Stimulated activated CD4-positive, alpha-beta T cell treated with anti-CD3 and anti-CD28 coated beads, Interleukin-4, amount 100 ng/mL, for 1 hour (primary cell): ENCODE data around the gene ARL6.

Source experiments
- DNase-seq: peaks from one replicate; pipeline ENCODE4 v3.0.0-alpha.2; 2020

Gene ARL6, protein sequence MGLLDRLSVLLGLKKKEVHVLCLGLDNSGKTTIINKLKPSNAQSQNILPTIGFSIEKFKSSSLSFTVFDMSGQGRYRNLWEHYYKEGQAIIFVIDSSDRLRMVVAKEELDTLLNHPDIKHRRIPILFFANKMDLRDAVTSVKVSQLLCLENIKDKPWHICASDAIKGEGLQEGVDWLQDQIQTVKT

GRCh38 chr3:97764407-97765238 is at the start of gene ARL6:
Gene ARL6 (plus strand): TSS chr3:97764758. CDS start chr3:97768108, 3,350 bp downstream.
- DNase-seq = peak; percentile 69

GRCh38 chr3:97719156-97719821 is 45.3 kb upstream of the ARL6 start:
- DNase-seq = peak; percentile 59

GRCh38 chr3:97720417-97720816 is 44.1 kb upstream of the ARL6 start:
- DNase-seq = no peak

DNA sequence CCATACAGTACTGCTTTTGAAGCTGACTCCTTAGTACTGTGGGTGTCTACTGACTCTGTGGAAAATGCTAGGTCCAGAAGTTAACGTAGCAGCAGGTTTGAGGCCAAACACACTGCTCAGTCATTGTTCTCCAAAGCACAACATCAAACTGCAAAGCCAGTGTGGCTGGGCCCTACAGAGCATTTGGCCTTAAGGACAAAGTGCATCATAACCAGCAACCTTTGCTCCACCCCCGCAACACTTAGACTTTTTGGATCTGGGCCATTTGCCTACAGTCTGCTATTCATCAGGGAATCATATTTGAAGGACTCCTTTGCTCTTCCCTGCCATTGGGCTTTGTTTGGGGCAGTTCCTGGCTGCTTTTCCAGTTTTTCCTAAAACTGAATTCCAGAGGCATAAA is 43.1 kb upstream of the ARL6 start:
- DNase-seq = no peak

DNA sequence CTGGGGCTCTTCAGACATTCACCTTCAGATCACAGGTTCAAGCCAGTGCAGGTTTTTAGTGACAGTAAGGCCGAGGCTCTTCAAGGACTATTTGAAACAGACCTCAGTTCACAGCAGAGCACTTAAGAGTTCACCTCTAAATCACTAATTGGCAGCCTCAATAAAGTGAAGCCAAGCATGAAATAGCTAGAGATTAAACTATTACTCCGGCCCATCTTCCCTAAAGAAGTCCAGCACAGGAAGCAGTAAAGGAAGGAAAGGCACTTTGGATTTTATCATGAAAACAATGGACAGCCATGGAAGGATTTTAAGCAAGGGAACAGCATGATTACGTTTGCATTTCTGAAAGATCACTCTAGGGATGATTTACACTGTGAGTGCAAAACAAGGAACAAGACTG is 27.6 kb upstream of the ARL6 start:
- no peak for DNase-seq

DNA sequence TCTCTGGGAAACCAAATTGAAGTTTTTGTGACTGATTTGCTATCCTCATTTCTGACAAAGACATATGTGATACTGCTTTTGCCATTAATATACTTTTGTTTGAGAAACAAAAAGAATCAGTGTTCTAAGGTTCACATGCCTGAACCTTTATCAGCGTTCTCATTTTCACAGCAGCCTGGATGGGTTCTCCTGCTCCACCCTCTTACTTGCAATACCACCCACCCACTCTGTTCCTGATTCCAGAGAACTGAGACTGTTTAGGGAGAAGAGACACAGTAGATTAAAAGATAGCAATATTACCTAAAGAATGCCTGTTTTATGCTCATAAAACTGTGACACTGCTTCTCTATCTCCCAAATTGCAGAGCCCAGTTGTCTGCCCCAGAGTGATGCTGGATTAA is 25.8 kb upstream of the ARL6 start:
- no peak for DNase-seq

GRCh38 chr3:97742036-97742435 is 22.5 kb upstream of the ARL6 start:
- no peak for DNase-seq

GRCh38 chr3:97744289-97744688 is 20.3 kb upstream of the ARL6 start:
- no peak for DNase-seq

- DNase-seq = no peak
Measured at GRCh38 chr3:97763586-97764406, 762 bp upstream of the ARL6 start.

DNA sequence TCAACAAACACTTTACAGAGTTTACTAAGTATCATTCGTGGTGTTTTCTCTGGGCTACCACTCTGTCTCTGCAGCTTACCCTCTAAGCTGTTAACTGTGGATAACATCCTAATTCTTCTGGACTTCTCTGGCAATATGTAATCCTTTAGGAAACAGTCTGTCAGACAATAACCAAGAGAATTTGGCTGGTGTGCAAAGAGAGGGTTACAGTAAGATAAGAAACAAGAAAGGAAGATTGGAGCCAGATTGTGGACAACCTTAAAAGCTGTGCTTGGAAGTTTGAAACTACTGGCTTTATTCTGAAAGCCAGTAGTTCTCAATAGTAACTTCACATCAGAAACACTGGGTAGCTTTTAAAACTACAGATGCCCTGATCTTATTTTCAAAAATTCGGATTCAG is 778 bp downstream of the ARL6 start:
- DNase-seq = no peak

GRCh38 chr3:97772926-97773325 is 8.4 kb downstream of the ARL6 start:
- DNase-seq = no peak

- no peak for DNase-seq
Measured at GRCh38 chr3:97778152-97778551, 13.6 kb downstream of the ARL6 start.

GRCh38 chr3:97793420-97794019 is 29.0 kb downstream of the ARL6 start:
- no peak for DNase-seq

- DNase-seq = no peak
Measured at GRCh38 chr3:97795951-97796350, 31.4 kb downstream of the ARL6 start.

DNA sequence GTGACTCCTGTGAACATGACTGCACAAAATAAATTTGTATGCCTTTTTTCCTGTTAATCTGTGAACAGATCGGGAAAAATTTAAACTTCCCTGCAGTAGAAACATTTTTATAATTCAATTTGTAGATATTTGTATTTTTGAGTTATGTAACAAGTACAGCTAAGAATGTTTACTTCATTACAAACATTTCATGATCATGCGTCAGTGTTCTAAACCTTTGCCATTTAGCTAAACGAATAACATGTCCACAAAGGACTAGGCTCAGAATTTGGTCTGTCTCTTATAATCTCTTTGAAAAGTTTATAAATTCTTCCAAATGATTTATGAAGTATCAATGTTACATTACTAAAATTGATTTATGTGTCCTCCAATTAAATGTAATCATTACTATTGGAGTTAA is 39.9 kb downstream of the ARL6 start:
- no peak for DNase-seq

DNA sequence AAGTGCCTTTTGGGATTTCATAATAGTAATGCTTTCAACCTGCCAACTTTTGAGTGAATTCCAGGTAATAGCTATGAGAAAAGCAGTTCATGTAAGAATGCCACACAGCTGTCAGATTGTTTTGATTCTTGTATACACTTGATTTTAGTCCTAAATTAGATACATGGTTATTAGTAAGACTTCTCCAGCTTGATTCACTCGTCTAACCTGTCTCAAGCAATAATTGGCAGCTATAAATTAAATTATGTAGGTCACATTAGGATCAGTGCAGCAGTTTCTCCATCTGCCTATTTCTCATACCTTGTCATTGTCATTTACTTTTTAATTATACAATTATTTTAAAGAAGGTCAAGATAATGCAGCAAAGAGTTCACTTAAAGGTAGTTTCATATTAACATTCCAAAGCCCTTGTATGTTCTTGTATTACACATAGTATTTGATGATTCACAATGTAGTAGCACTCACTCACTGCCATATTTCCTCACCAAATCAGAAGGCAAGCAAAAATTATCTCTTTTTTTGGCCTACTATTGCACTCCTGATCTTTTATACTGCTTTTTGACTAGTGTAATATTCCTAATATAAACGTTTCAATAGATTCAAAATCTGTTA is 46.3 kb downstream of the ARL6 start:
- no peak for DNase-seq

DNA sequence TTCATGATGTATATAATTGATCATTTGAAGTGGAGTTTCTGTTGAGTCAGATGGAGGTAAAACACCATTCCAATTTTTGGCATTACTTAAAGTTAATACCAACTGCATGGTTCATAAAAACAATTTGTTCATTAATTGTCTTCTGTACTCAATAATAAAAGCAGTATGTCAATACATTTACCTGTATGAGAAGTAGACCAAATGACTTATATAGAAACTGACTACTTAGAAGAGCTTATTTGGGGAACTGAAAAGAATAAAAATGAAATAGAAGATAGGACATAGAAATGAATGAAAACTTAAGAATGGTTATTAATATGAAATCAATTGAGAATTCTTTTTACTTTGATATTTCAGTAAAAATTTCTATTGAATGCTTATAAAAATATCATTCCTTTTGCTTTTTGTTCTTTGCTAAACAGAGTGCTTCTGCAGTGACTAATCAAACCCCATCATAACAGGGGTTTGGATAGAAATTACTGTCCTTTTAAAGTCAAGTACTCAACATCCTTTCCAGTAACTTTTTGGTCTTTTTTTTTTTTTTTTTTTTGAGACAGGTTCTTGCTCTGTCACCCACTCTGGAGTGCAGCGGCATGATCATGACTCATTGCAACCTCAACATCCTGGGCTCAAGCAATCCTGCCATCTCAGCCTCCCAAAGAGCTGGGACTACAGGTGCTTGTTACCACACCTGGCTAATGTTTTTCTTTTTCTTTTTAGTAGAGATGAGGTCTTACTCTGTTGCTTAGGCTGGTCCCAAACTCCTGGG is 50.8 kb downstream of the ARL6 start:
- DNase-seq = peak; percentile 9

GRCh38 chr3:97816811-97817210 is 52.3 kb downstream of the ARL6 start:
- no peak for DNase-seq

DNA sequence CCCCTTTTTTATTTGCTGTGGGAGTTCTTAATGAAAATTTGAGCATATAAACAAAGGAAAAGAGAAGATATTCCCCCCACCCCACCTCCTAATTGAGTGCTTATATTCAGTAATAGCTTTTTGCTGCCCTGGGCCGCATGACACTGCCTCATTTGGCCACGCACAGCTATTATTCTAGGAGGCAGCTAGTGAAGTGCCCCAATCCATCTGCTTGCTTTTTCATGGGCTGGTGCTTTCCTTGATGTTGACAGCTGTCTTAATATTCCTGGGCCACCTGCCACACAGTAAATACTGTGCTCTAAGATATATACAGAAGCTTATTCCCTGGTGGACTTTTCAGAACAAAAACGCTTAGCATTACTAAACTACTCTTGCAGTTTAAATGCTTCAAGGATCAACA is 53.4 kb downstream of the ARL6 start:
- DNase-seq = no peak

GRCh38 chr3:97820780-97821179 is 56.2 kb downstream of the ARL6 start:
- DNase-seq = no peak

DNA sequence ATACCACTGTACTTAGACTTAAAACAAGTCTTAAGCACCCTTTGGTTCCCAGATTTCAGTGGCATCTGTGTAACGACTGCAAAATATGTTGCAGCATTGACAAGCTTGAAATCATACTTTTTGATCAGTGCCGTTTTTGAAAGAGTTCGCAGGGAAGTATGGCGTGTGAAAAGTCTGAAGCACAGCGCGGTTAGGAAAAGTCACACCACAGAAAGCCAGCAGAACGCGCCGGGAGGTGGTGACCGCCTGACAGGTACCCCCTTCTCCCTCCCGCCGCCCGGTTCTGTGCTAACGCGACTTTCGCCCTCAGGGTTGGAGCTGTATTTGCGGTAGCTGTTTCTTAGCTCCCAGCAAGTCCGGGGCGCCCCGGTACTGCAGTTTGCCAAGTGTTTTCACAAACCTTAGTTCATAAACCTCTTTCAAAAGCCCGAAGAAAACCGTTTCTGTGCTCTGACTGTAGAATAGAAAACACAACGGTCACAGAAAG is 56.8 kb downstream of the ARL6 start:
- peak; percentile 36 for DNase-seq
